Astrocyte (in vitro differentiated cells and primary cell): ENCODE results near the gene GRHL1. TPM values are rescaled to one million over a fixed set of nuclear protein-coding genes. Genes with fewer than 3 reads are reported as not detected.
A peak's percentile ranks its signal among the peaks of the same experiment; 100 is the strongest.

Experiments used
- DNase-seq: peaks from one replicate; pipeline ENCODE4 v3.0.0-alpha.2; 2010; ENCODE audit warnings: low read depth
- FAIRE-seq: peaks from 2 replicates; lab custom pipeline; 2011; peaks lifted over from hg19 to GRCh38; lab: Jason Lieb, UNC
- H2AFZ ChIP-seq: 2 replicates; pipeline ENCODE4 v1.6.0; 2012; ENCODE audit warnings: low read depth, low read length, inconsistent platforms
- H3K27ac ChIP-seq: 2 replicates; pipeline ENCODE4 v1.5.1; 2011; ENCODE audit warnings: low read depth, low read length, inconsistent platforms
- H3K27me3 ChIP-seq: 2 replicates; pipeline ENCODE4 v1.6.0; 2011; ENCODE audit warnings: low read length, inconsistent platforms; ENCODE audit not compliant: insufficient read depth
- H3K36me3 ChIP-seq: 2 replicates; pipeline ENCODE4 v1.5.1; 2011; ENCODE audit warnings: low read length, inconsistent platforms; ENCODE audit not compliant: insufficient read depth
- H3K4me1 ChIP-seq: 2 replicates; pipeline ENCODE4 v1.5.1; 2011; ENCODE audit warnings: low read length, inconsistent platforms; ENCODE audit not compliant: insufficient read depth
- H3K4me2 ChIP-seq: 2 replicates; pipeline ENCODE4 v1.6.0; 2012; ENCODE audit warnings: low read length, inconsistent platforms
- H3K4me3 ChIP-seq: 2 replicates; pipeline ENCODE4 v1.5.1; 2011; ENCODE audit warnings: low read depth, mild to moderate bottlenecking, low read length, inconsistent platforms; ENCODE audit not compliant: insufficient read depth
- H3K79me2 ChIP-seq: 2 replicates; pipeline ENCODE4 v1.6.0; 2012; ENCODE audit warnings: mild to moderate bottlenecking, low read length, inconsistent platforms; ENCODE audit not compliant: insufficient read depth
- H3K9ac ChIP-seq: 2 replicates; pipeline ENCODE4 v1.6.0; 2012; ENCODE audit warnings: mild to moderate bottlenecking, low read length, inconsistent platforms
- H3K9me3 ChIP-seq: 2 replicates; pipeline ENCODE4 v1.5.1; 2012; ENCODE audit warnings: low read depth, mild to moderate bottlenecking, low read length, inconsistent platforms; ENCODE audit not compliant: insufficient read depth
- H4K20me1 ChIP-seq: 2 replicates; pipeline ENCODE4 v1.6.0; 2012; ENCODE audit warnings: low read length, inconsistent platforms; ENCODE audit not compliant: insufficient read depth
- H3K27ac Mint-ChIP-seq: one replicate; pipeline ENCODE4 v1.8.0; 2021; ENCODE audit warnings: mild to moderate bottlenecking, mixed read lengths; ENCODE audit not compliant: unreplicated experiment
- H3K27me3 Mint-ChIP-seq: one replicate; pipeline ENCODE4 v1.8.0; 2021; ENCODE audit warnings: low read depth, mixed read lengths; ENCODE audit not compliant: unreplicated experiment
- H3K36me3 Mint-ChIP-seq: one replicate; pipeline ENCODE4 v1.8.0; 2021; ENCODE audit warnings: low read depth, mixed read lengths; ENCODE audit not compliant: unreplicated experiment
- H3K4me1 Mint-ChIP-seq: one replicate; pipeline ENCODE4 v1.8.0; 2021; ENCODE audit warnings: low read depth, mixed read lengths; ENCODE audit not compliant: unreplicated experiment
- H3K4me3 Mint-ChIP-seq: one replicate; pipeline ENCODE4 v1.8.0; 2021; ENCODE audit warnings: mild to moderate bottlenecking, moderate library complexity, mixed read lengths; ENCODE audit not compliant: unreplicated experiment
- H3K9me3 Mint-ChIP-seq: one replicate; pipeline ENCODE4 v1.8.0; 2021; ENCODE audit warnings: mild to moderate bottlenecking, mixed read lengths; ENCODE audit not compliant: unreplicated experiment
- EZH2 ChIP-seq: IDR thresholded peaks from 2 replicates; pipeline ENCODE4 v1.6.1; 2012; ENCODE audit warnings: mild to moderate bottlenecking, low read length, inconsistent platforms; ENCODE audit not compliant: insufficient read depth
- total RNA-seq: library from RNA; stranded (reverse); gene quantifications from 2 replicates; pipeline ENCODE4 v1.2.1, GENCODE V29; 2021
- TF ChIP-seq, protein P1 (sequence below): IDR thresholded peaks from 2 replicates; pipeline ENCODE4 v1.5.1; 2011; ENCODE audit warnings: low read depth, mild to moderate bottlenecking, inconsistent platforms, low read length, moderate library complexity; ENCODE audit not compliant: insufficient read depth

The GRHL1 gene
- total RNA-seq, 1 donor from 2014 or later: 4.1 TPM

DNA sequence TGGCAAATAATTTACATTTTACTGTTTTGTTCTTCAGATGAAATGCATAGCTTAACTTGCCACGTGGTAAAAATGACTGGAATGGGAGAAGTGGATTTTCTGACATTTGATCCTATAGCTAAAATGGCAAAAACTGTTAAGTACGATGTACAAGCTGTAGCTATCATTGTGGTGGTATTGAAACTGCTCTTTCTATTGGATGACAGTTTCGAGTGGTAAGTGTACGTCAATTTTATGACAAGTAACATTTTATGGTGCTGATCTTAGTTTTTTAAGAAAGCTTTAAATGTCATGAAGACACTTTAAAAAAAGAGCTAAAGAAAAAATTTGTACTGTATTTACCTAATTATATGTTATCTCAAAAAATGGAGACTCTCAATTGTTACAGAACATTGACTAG is 40.8 kb upstream of the GRHL1 start:
- no peak for DNase-seq
- H3K79me2 ChIP-seq: no peaks in the 10 kb centered on the region
- no peaks in the 10 kb centered on the region for H4K20me1 ChIP-seq
- H3K4me3 ChIP-seq: no peak overlapping the region
- no peak overlapping the region for H2AFZ ChIP-seq
- no peak for FAIRE-seq
- no peak overlapping the region for H3K4me2 ChIP-seq
- H3K4me1 ChIP-seq: peaks cover 11% of the 10 kb centered on the region
- no peaks in the 10 kb centered on the region for H3K9me3 ChIP-seq
- H3K4me1 Mint-ChIP-seq: peaks cover 21% of the 10 kb centered on the region
- H3K27ac Mint-ChIP-seq: no peak overlapping the region
- no peak overlapping the region for H3K27ac ChIP-seq
- H3K36me3 ChIP-seq: peaks cover 9% of the 10 kb centered on the region
- H3K9me3 Mint-ChIP-seq: no peaks in the 10 kb centered on the region
- no peak overlapping the region for H3K4me3 Mint-ChIP-seq
- H3K27me3 Mint-ChIP-seq: no peaks in the 10 kb centered on the region
- H3K9ac ChIP-seq: no peak overlapping the region
- H3K36me3 Mint-ChIP-seq: peaks cover 4% of the 10 kb centered on the region
- TF ChIP-seq EZH2: no peak
- TF ChIP-seq, protein P1, sequence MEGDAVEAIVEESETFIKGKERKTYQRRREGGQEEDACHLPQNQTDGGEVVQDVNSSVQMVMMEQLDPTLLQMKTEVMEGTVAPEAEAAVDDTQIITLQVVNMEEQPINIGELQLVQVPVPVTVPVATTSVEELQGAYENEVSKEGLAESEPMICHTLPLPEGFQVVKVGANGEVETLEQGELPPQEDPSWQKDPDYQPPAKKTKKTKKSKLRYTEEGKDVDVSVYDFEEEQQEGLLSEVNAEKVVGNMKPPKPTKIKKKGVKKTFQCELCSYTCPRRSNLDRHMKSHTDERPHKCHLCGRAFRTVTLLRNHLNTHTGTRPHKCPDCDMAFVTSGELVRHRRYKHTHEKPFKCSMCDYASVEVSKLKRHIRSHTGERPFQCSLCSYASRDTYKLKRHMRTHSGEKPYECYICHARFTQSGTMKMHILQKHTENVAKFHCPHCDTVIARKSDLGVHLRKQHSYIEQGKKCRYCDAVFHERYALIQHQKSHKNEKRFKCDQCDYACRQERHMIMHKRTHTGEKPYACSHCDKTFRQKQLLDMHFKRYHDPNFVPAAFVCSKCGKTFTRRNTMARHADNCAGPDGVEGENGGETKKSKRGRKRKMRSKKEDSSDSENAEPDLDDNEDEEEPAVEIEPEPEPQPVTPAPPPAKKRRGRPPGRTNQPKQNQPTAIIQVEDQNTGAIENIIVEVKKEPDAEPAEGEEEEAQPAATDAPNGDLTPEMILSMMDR: no peak
- no peaks in the 10 kb centered on the region for H3K27me3 ChIP-seq

DNA sequence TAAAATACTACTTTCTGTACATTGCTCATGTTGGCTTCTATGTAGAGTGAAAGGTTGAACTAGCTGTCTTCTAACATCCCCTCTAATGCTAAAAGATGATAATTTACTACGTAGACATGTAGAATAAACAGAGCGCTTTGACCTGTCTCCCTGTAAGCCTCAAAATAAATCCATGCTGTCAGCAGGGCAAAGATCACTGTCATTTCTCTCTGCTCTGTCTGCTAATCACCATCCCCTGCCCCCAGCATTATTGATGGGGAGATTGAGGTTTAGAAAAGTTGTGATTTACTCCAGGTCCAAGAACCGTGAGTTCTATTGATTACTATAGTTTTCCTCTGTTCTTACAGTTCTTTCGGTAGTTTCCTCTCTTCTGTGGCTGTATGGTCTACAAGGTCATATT is 39.0 kb upstream of the GRHL1 start:
- H2AFZ ChIP-seq: no peak overlapping the region
- H3K9ac ChIP-seq: no peak overlapping the region
- FAIRE-seq: no peak
- Mint-ChIP-seq H3K36me3 (peaks cover 3% of the 10 kb centered on the region), H3K4me1 (peaks cover 21% of the 10 kb centered on the region), H3K4me3 (no peak overlapping the region), H3K27ac (no peak overlapping the region), H3K9me3 (no peaks in the 10 kb centered on the region), H3K27me3 (no peaks in the 10 kb centered on the region)
- no peaks in the 10 kb centered on the region for H3K79me2 ChIP-seq
- no peak for DNase-seq
- H3K36me3 ChIP-seq: peaks cover 12% of the 10 kb centered on the region
- no peaks in the 10 kb centered on the region for H3K27me3 ChIP-seq
- no peak overlapping the region for H3K4me2 ChIP-seq
- TF ChIP-seq EZH2: no peak
- TF ChIP-seq, protein P1: no peak
- H3K27ac ChIP-seq: no peak overlapping the region
- H4K20me1 ChIP-seq: no peaks in the 10 kb centered on the region
- H3K9me3 ChIP-seq: no peaks in the 10 kb centered on the region
- peaks cover 11% of the 10 kb centered on the region for H3K4me1 ChIP-seq
- no peak overlapping the region for H3K4me3 ChIP-seq

DNA sequence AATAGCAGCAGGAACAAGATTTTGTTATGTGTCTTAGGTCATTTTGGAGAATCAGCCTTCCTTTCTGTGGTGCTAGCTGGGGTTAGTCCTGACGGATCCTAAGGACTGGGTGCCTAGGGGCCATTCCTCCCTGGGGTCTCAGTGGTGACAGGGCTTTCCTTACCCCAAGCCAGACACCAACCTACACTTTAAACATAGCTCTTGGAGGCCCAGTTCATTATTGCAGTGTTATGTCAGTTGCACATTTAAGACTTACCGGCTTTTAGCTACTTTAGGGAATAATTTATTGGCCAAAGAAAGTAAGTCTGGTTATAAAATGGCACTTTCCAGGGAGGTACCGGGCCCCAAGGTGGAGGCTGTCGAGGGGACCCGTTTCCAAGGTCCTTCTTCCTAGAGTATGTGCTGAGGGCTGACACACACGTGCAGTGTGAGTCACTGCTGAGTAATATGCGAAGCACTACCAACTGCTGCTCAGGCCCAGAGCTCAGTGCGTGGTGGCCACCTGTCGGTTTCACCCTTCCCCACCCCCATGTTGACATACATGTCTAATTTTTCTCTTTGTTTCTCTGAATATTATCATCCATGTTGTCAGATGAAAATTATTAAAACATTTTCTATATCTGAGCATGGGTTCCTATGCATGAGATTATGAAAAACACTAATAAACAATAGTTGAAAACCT is 37.0 kb upstream of the GRHL1 start:
- Histone ChIP-seq H3K4me2 (peak overlapping the region; percentile 33), H3K79me2 (no peaks in the 10 kb centered on the region), H4K20me1 (no peaks in the 10 kb centered on the region), H3K36me3 (peaks cover 18% of the 10 kb centered on the region), H3K4me3 (no peak overlapping the region), H3K9me3 (no peaks in the 10 kb centered on the region), H3K4me1 (peaks cover 18% of the 10 kb centered on the region), H3K9ac (no peak overlapping the region), H3K27me3 (no peaks in the 10 kb centered on the region), H3K27ac (peak overlapping the region; percentile 32), H2AFZ (no peak overlapping the region)
- Mint-ChIP-seq H3K9me3 (no peaks in the 10 kb centered on the region), H3K36me3 (peaks cover 2% of the 10 kb centered on the region), H3K27me3 (no peaks in the 10 kb centered on the region), H3K4me3 (no peak overlapping the region), H3K27ac (peak overlapping the region; percentile 63), H3K4me1 (peaks cover 22% of the 10 kb centered on the region)
- TF ChIP-seq, protein P1: no peak
- no peak for TF ChIP-seq EZH2
- FAIRE-seq: no peak
- DNase-seq: peak; percentile 76
